ENCODE data around the gene SH3GL1.

- TF ChIP-seq, protein P1, sequence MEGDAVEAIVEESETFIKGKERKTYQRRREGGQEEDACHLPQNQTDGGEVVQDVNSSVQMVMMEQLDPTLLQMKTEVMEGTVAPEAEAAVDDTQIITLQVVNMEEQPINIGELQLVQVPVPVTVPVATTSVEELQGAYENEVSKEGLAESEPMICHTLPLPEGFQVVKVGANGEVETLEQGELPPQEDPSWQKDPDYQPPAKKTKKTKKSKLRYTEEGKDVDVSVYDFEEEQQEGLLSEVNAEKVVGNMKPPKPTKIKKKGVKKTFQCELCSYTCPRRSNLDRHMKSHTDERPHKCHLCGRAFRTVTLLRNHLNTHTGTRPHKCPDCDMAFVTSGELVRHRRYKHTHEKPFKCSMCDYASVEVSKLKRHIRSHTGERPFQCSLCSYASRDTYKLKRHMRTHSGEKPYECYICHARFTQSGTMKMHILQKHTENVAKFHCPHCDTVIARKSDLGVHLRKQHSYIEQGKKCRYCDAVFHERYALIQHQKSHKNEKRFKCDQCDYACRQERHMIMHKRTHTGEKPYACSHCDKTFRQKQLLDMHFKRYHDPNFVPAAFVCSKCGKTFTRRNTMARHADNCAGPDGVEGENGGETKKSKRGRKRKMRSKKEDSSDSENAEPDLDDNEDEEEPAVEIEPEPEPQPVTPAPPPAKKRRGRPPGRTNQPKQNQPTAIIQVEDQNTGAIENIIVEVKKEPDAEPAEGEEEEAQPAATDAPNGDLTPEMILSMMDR (IDR thresholded peaks at IDR 0.05) = no peak
- TF ChIP-seq EP300 (IDR thresholded peaks at IDR 0.05; ENCODE audit: borderline replicate concordance in 1 of 2, low read depth in 1 of 2, low read length in 1 of 2) = no peak
- TF ChIP-seq CHD2 (IDR thresholded peaks at IDR 0.05; ENCODE audit: low read length, partially characterized antibody) = no peak
- no peak for TF ChIP-seq TEAD4 (IDR thresholded peaks at IDR 0.05; ENCODE audit: borderline replicate concordance, insufficient read depth)
- no peak for TF ChIP-seq GATA2 (CRISPR knock-in tag; IDR thresholded peaks at IDR 0.05)
- no peak for TF ChIP-seq GABPA (IDR thresholded peaks at IDR 0.05; ENCODE audit: low read depth)
- no peak for TF ChIP-seq EZH2phosphoT487 (IDR thresholded peaks at IDR 0.05; ENCODE audit: borderline replicate concordance, low read depth)
- no peak for TF ChIP-seq RXRA (IDR thresholded peaks at IDR 0.05; ENCODE audit: borderline replicate concordance, low read depth)
- no peak for TF ChIP-seq ELF1 (IDR thresholded peaks at IDR 0.05)
Observed at GRCh38 chr19:4361152-4362046, 38.9 kb downstream of the SH3GL1 start.
